ENCODE results near the gene AGBL1. TPM values are rescaled to one million over a fixed set of nuclear protein-coding genes. Genes with fewer than 3 reads are reported as not detected.

Gene AGBL1
- polyA plus RNA-seq, 1 donor (not counting 4 experiments of a cell fraction or from before 2014, with no cell fraction given) = not detected

- no peak overlapping the region for H2AFZ ChIP-seq (ENCODE audit: control insufficient read depth, low read length)
- no peak overlapping the region for H3K4me3 ChIP-seq (ENCODE audit: control insufficient read depth in 2 of 3, extremely low read depth in 1 of 3, insufficient read depth in 2 of 3, low read depth in 1 of 3, low read length in 3 of 3)
- H3K27ac ChIP-seq (ENCODE audit: control insufficient read depth, insufficient read depth, low read length) = no peak overlapping the region
- H3K27me3 ChIP-seq (ENCODE audit: control insufficient read depth, extremely low read depth, insufficient read depth, low read length) = no peaks in the 10 kb centered on the region
- H4K20me1 ChIP-seq (ENCODE audit: control insufficient read depth, extremely low read depth, insufficient read depth, low read length) = no peaks in the 10 kb centered on the region
- H3K9ac ChIP-seq (ENCODE audit: control insufficient read depth, extremely low read depth, insufficient read depth, low read length) = no peak overlapping the region
- dilution Hi-C loops (cut with MboI; ENCODE audit: extremely low pct_ligation_motif_present, low sequenced_read_pairs) = no loop called here
- H3K4me2 ChIP-seq (ENCODE audit: control insufficient read depth, extremely low read depth, insufficient read depth, low read depth, low read length) = no peak overlapping the region
- FAIRE-seq (no peak), DNase-seq (ENCODE audit: low read depth, low spot score) (no peak)
- H3K9me3 ChIP-seq (ENCODE audit: control insufficient read depth, low read depth, low read length) = no peaks in the 10 kb centered on the region
- H3K9me1 ChIP-seq (ENCODE audit: control insufficient read depth, extremely low read depth, insufficient read depth, low read length) = no peaks in the 10 kb centered on the region
- no peaks in the 10 kb centered on the region for H3K79me2 ChIP-seq (ENCODE audit: control insufficient read depth, insufficient read depth, low read length)
- H3K4me1 ChIP-seq (ENCODE audit: control insufficient read depth, extremely low read depth, insufficient read depth, low read length) = no peaks in the 10 kb centered on the region
- TF ChIP-seq CTCF (optimal IDR thresholded peaks at IDR 0.05 in 1 of 3, IDR thresholded peaks at IDR 0.05 in 1 of 3, conservative IDR thresholded peaks at IDR 0.05 in 1 of 3; ENCODE audit: extremely low read depth in 1 of 3, insufficient read depth in 2 of 3, low read length in 3 of 3) (no peak), EZH2 (IDR thresholded peaks at IDR 0.05; ENCODE audit: low read length) (no peak)
- no peaks in the 10 kb centered on the region for H3K36me3 ChIP-seq (ENCODE audit: control insufficient read depth in 2 of 2, extremely low read depth in 1 of 2, insufficient read depth in 2 of 2, low read length in 2 of 2)
These were observed 328.6 kb downstream of the AGBL1 start for GRCh38 chr15:86408261-86408660.

GRCh38 chr15:86411916-86412315, 332.2 kb downstream of the AGBL1 start:
- Histone ChIP-seq H3K4me2 (ENCODE audit: control insufficient read depth, extremely low read depth, insufficient read depth, low read depth, low read length) (no peak overlapping the region), H3K27me3 (ENCODE audit: control insufficient read depth, extremely low read depth, insufficient read depth, low read length) (no peaks in the 10 kb centered on the region), H3K36me3 (ENCODE audit: control insufficient read depth in 2 of 2, extremely low read depth in 1 of 2, insufficient read depth in 2 of 2, low read length in 2 of 2) (no peaks in the 10 kb centered on the region), H3K27ac (ENCODE audit: control insufficient read depth, insufficient read depth, low read length) (no peak overlapping the region), H3K4me1 (ENCODE audit: control insufficient read depth, extremely low read depth, insufficient read depth, low read length) (no peaks in the 10 kb centered on the region), H4K20me1 (ENCODE audit: control insufficient read depth, extremely low read depth, insufficient read depth, low read length) (no peaks in the 10 kb centered on the region), H3K4me3 (ENCODE audit: control insufficient read depth in 2 of 3, extremely low read depth in 1 of 3, insufficient read depth in 2 of 3, low read depth in 1 of 3, low read length in 3 of 3) (no peak overlapping the region), H3K9ac (ENCODE audit: control insufficient read depth, extremely low read depth, insufficient read depth, low read length) (no peak overlapping the region), H2AFZ (ENCODE audit: control insufficient read depth, low read length) (no peak overlapping the region), H3K9me3 (ENCODE audit: control insufficient read depth, low read depth, low read length) (no peaks in the 10 kb centered on the region), H3K9me1 (ENCODE audit: control insufficient read depth, extremely low read depth, insufficient read depth, low read length) (no peaks in the 10 kb centered on the region), H3K79me2 (ENCODE audit: control insufficient read depth, insufficient read depth, low read length) (no peaks in the 10 kb centered on the region)
- no peak for TF ChIP-seq CTCF (optimal IDR thresholded peaks at IDR 0.05 in 1 of 3, IDR thresholded peaks at IDR 0.05 in 1 of 3, conservative IDR thresholded peaks at IDR 0.05 in 1 of 3; ENCODE audit: extremely low read depth in 1 of 3, insufficient read depth in 2 of 3, low read length in 3 of 3)
- TF ChIP-seq EZH2 (IDR thresholded peaks at IDR 0.05; ENCODE audit: low read length) = no peak
- no peak for FAIRE-seq
- DNase-seq (ENCODE audit: low read depth, low spot score) = no peak
- dilution Hi-C loops (cut with MboI; ENCODE audit: extremely low pct_ligation_motif_present, low sequenced_read_pairs) = no loop called here
